Measurements from ENCODE around the gene WDR93.

Gene WDR93

DNA sequence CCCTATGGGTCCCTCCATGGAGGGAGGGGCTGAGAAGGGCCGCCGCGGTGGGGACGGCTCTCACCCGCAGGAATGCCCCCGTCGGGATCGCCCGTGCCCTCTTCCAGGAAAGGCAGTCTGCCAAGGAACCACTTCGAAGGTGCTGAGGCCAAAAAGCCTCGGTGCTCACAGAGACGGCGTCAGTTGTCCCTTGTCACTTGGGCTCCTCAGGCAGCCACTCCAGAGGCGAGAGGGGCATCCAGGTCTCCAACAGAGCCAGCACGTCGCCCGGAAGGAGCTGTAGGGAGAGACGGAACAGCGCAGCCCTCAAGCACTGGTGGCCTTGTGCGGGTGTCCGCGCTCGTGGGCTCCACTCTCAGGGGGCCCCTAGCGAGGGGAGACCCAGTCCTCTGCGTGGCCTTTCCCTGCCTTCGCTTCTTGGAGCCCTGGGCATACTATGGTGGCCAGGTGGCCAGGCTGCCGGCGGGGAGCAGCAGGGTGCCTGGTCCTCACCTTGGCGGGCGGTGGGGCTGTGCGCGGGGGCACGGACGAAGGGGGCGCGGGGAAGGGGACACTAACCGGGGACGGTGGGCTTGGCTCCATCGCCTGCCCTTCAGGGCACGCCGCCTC is 59.4 kb downstream of the WDR93 start:
- Histone ChIP-seq H3K9me3 (ENCODE audit: control insufficient read depth, insufficient read depth, low read depth, low read length) (no peaks in the 10 kb centered on the region), H3K27ac (ENCODE audit: low read depth, low read length) (no peak overlapping the region), H3K4me3 (ENCODE audit: low read depth, low read length) (peak overlapping the region; percentile 68), H3K27me3 (ENCODE audit: control insufficient read depth, insufficient read depth, low read length) (peaks cover 90% of the 10 kb centered on the region), H3K36me3 (ENCODE audit: control insufficient read depth, insufficient read depth, low read length) (no peaks in the 10 kb centered on the region), H3K9ac (ENCODE audit: low read length) (peak overlapping the region; percentile 87), H3K4me1 (ENCODE audit: control insufficient read depth, insufficient read depth, low read length) (peaks cover 42% of the 10 kb centered on the region)

DNA sequence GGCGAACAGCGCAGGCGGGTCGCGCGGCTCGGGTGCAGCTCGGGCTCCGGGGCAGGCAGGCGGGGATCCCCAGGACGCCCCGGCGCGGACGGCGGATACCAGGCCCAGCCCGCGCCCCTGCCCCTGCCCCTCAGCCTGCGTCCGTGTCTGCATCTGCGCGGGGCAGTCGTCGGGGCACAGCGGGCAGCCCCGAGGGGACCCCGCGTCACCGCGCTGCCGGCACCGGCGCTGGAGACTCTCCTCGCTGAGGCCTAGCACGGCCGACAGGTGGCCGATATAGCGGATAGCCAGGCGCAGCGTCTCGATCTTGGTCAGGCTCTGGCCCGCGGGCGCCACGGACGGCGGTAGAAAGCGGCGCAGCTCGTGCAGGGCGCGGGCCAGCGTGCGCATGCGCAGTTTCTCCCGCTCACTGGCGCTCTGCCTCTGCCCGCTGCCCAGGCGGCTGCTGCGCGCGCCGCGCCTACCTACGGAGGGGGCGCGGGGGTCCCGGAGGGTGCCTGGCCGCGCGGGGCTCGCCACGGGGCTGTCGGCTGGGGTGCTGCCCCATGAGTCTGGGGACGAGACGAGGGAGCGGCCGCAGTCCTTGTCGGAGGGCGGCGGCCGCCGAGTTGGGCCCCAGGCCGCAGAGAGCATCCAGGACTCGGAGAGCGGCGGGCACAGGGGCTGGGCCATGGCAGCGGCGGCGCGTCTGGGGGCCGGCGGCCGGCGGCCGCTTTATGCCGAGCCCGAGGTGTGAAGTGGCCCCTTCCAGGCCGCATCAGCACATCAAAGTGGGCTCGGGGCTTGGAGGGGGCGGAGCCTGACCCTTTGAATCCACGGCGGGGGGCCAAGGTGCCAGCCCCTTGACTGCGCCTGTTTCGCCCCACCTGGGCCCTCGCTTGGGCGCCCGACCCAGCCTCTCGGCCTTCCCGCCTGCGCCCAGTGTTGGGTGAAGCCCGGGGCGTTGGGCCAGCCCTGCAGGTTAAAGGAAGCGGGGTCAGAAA is 60.2 kb downstream of the WDR93 start, which contains the start of gene MESP1:
Gene MESP1, minus strand, starts transcription at position 690 of the 983 bp plus-strand sequence. Its CDS starts 18 bp downstream, at position 672.
- Histone ChIP-seq H3K4me3 (ENCODE audit: low read depth, low read length) (peak within 1 kb of the TSS; percentile 68), H3K9me3 (ENCODE audit: control insufficient read depth, insufficient read depth, low read depth, low read length) (no peaks in the 10 kb centered on the region), H3K27me3 (ENCODE audit: control insufficient read depth, insufficient read depth, low read length) (peaks cover 85% of the 10 kb centered on the region), H3K36me3 (ENCODE audit: control insufficient read depth, insufficient read depth, low read length) (no peaks in the 10 kb centered on the region), H3K9ac (ENCODE audit: low read length) (peak within 1 kb of the TSS; percentile 87), H3K4me1 (ENCODE audit: control insufficient read depth, insufficient read depth, low read length) (peaks cover 42% of the 10 kb centered on the region), H3K27ac (ENCODE audit: low read depth, low read length) (no peak within 1 kb of the TSS; the same call in 1 of the 2 replicates)

DNA sequence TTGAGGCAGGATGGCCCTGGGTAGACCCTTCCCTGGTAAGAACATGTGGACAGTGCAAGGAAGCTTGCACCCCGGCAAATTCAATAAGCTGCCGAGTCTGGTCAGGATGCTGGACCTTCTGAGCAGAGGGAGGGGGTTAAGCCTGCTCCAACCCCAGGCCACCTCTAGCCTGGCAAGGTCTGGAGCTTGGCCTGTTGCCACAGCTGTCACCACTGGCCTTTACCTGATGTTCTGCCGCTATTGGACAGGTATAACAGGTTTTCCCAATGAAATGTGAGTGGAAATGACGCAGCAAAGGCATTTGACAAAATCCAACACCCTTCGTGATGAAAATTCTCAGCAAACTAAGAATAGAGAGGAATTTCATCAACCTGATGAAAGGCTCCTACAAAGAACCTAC is 61.1 kb downstream of the WDR93 start:
- H3K27ac ChIP-seq (ENCODE audit: low read depth, low read length) = no peak overlapping the region
- H3K4me1 ChIP-seq (ENCODE audit: control insufficient read depth, insufficient read depth, low read length) = peaks cover 42% of the 10 kb centered on the region
- H3K9ac ChIP-seq (ENCODE audit: low read length) = no peak overlapping the region
- H3K27me3 ChIP-seq (ENCODE audit: control insufficient read depth, insufficient read depth, low read length) = peaks cover 80% of the 10 kb centered on the region
- H3K36me3 ChIP-seq (ENCODE audit: control insufficient read depth, insufficient read depth, low read length) = no peaks in the 10 kb centered on the region
- no peaks in the 10 kb centered on the region for H3K9me3 ChIP-seq (ENCODE audit: control insufficient read depth, insufficient read depth, low read depth, low read length)
- peak overlapping the region; percentile 68; the same call in 1 of the 2 replicates for H3K4me3 ChIP-seq (ENCODE audit: low read depth, low read length)

DNA sequence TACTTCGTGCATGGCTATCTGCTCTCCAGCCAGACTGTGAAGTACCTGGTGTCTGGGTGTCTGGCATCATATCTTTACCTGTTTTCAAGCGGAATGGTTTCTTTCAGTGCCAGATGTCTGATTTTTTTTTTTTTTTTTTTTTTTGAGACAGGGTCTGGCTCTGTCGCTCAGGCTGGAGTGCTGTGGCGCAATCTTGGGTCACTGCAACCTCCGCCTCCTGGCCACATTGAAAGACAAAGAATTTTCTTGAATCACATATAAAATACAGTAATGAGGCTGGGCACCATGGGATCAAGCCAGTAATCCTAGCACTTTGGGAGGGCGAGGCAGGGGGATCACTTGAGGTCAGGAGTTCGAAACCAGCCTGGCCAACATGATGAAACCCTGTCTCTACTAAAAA is 63.2 kb downstream of the WDR93 start:
- Histone ChIP-seq H3K9ac (ENCODE audit: low read length) (no peak overlapping the region), H3K4me1 (ENCODE audit: control insufficient read depth, insufficient read depth, low read length) (peaks cover 31% of the 10 kb centered on the region), H3K9me3 (ENCODE audit: control insufficient read depth, insufficient read depth, low read depth, low read length) (no peaks in the 10 kb centered on the region), H3K27ac (ENCODE audit: low read depth, low read length) (no peak overlapping the region), H3K27me3 (ENCODE audit: control insufficient read depth, insufficient read depth, low read length) (peaks cover 60% of the 10 kb centered on the region), H3K36me3 (ENCODE audit: control insufficient read depth, insufficient read depth, low read length) (no peaks in the 10 kb centered on the region), H3K4me3 (ENCODE audit: low read depth, low read length) (no peak overlapping the region)

DNA sequence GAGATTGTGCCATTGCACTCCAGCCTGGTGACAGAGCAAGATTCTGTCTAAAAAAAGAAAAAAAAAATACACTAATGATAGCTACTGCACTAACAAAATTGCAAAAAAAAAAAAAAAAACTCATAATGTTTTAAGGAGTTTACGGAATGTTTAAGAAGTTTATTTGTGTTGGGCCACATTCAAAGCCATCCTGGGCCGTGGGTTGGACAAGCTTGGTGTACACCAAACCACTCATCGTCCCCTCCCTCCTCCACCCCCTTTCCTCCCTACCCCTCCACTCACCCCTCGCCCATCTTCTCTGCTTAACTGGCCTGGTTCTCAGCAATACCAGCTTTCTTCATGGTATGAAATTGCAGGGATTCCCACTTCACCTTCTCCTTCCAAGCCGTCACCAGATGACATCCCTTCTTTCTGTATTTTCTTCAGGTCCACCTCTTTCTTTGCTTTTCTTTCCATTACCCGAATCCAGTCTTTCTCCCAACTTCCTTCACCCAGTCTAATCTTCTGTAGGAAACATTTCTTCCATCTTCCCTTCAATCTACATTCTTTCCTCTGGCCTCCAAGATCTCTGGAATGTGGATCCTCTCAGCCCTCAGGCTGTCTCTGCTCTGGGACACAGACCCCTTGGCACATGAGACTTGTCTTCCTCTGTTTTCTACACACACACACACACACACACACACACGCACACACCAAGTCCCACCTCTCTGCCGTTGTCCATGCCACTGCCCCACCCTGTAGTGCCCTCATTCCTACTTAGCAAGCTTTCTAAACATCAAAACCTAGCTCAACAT is 63.9 kb downstream of the WDR93 start:
- Histone ChIP-seq H3K4me3 (ENCODE audit: low read depth, low read length) (no peak overlapping the region), H3K36me3 (ENCODE audit: control insufficient read depth, insufficient read depth, low read length) (no peaks in the 10 kb centered on the region), H3K9me3 (ENCODE audit: control insufficient read depth, insufficient read depth, low read depth, low read length) (no peaks in the 10 kb centered on the region), H3K27ac (ENCODE audit: low read depth, low read length) (no peak overlapping the region), H3K27me3 (ENCODE audit: control insufficient read depth, insufficient read depth, low read length) (peaks cover 59% of the 10 kb centered on the region), H3K9ac (ENCODE audit: low read length) (no peak overlapping the region), H3K4me1 (ENCODE audit: control insufficient read depth, insufficient read depth, low read length) (peaks cover 30% of the 10 kb centered on the region)

DNA sequence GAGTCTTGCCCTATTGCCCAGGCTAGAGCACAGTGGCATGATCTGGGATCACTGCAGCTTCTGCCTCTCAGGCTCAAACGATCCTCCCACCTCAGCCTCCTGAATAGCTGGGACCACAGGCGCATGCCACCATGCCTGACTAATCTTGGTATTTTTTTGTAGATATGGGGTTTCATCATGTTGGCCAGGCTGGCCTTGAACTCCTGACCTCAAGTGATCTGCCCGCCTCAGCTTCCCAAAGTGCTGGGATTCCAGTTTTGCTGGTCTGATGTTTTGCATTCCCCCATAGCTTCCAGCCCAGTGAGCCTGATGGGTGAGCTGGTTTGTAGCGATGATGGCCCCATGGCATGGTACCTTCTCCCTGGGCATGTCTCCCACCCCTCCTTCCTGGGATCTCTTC is 65.1 kb downstream of the WDR93 start:
- no peaks in the 10 kb centered on the region for H3K9me3 ChIP-seq (ENCODE audit: control insufficient read depth, insufficient read depth, low read depth, low read length)
- no peak overlapping the region for H3K9ac ChIP-seq (ENCODE audit: low read length)
- H3K4me1 ChIP-seq (ENCODE audit: control insufficient read depth, insufficient read depth, low read length) = peaks cover 32% of the 10 kb centered on the region
- H3K27me3 ChIP-seq (ENCODE audit: control insufficient read depth, insufficient read depth, low read length) = peaks cover 48% of the 10 kb centered on the region
- no peaks in the 10 kb centered on the region for H3K36me3 ChIP-seq (ENCODE audit: control insufficient read depth, insufficient read depth, low read length)
- no peak overlapping the region for H3K4me3 ChIP-seq (ENCODE audit: low read depth, low read length)
- H3K27ac ChIP-seq (ENCODE audit: low read depth, low read length) = no peak overlapping the region

DNA sequence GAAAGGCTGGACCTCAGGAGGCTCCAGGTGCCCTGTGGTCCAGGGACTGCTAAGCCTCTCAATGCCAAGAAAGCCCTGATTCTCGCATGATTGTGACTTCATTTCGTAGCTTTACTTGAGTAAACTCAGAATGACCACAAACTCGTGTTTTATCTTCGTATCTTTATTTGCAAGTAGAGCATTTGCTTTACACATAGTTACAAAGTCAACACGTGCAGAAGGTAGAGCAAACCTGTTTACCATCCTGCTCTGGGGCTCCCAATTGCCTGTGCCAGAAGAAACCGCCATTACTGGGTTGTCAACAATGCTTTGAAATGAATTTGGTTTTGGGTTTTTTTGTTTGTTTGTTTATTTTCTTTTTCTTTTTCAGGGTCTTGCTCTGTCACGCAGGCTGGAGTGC is 66.3 kb downstream of the WDR93 start:
- no peaks in the 10 kb centered on the region for H3K36me3 ChIP-seq (ENCODE audit: control insufficient read depth, insufficient read depth, low read length)
- peaks cover 37% of the 10 kb centered on the region for H3K27me3 ChIP-seq (ENCODE audit: control insufficient read depth, insufficient read depth, low read length)
- no peak overlapping the region for H3K27ac ChIP-seq (ENCODE audit: low read depth, low read length)
- H3K4me3 ChIP-seq (ENCODE audit: low read depth, low read length) = no peak overlapping the region
- peaks cover 30% of the 10 kb centered on the region; the same call in 1 of the 2 replicates for H3K4me1 ChIP-seq (ENCODE audit: control insufficient read depth, insufficient read depth, low read length)
- H3K9me3 ChIP-seq (ENCODE audit: control insufficient read depth, insufficient read depth, low read depth, low read length) = no peaks in the 10 kb centered on the region
- no peak overlapping the region for H3K9ac ChIP-seq (ENCODE audit: low read length)

DNA sequence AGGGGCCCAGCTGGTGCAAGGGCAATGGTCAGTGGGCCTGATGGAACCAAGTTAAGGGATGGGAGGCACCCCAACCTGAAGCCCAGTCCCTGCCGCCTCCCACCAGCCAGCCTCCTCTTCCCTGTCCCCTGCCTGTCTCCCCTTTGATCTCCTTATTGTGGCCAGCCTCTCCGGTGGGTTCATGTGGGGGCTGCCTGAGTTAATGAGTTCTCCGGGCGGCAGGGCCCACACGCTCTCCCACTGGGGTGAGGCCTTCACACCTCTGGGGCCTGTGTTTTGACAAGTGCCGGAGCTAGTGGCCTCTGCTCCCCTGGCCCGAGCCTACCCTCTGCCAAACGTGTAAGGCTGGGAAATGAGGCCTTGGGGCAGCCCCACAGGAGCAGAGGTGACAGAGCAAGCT is 67.7 kb downstream of the WDR93 start:
- no peak overlapping the region for H3K4me3 ChIP-seq (ENCODE audit: low read depth, low read length)
- no peaks in the 10 kb centered on the region for H3K36me3 ChIP-seq (ENCODE audit: control insufficient read depth, insufficient read depth, low read length)
- H3K9ac ChIP-seq (ENCODE audit: low read length) = no peak overlapping the region
- no peaks in the 10 kb centered on the region for H3K9me3 ChIP-seq (ENCODE audit: control insufficient read depth, insufficient read depth, low read depth, low read length)
- H3K27ac ChIP-seq (ENCODE audit: low read depth, low read length) = no peak overlapping the region
- H3K4me1 ChIP-seq (ENCODE audit: control insufficient read depth, insufficient read depth, low read length) = peaks cover 25% of the 10 kb centered on the region; the same call in 1 of the 2 replicates
- peaks cover 24% of the 10 kb centered on the region for H3K27me3 ChIP-seq (ENCODE audit: control insufficient read depth, insufficient read depth, low read length)

DNA sequence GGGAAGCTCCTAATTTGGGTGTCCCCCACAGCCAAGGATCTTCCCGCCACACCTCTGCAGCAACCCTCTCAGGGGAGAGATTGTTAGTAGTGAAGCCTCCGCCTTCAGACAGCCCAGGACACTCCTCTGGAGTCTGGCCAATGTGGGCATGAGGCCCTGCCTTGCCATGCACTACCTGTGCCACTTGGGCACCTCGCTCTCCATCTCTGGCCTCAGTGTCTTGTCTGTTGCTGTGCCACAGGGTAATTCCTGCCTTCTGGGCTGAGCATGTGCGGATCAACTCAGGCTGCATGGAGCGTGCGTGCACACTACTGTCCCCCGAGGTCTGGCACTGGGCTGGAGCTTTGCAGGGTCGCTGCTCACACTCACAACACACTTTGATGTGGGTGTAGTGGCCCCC is 68.4 kb downstream of the WDR93 start:
- H3K36me3 ChIP-seq (ENCODE audit: control insufficient read depth, insufficient read depth, low read length) = no peaks in the 10 kb centered on the region
- no peak overlapping the region for H3K9ac ChIP-seq (ENCODE audit: low read length)
- no peak overlapping the region for H3K27ac ChIP-seq (ENCODE audit: low read depth, low read length)
- peaks cover 20% of the 10 kb centered on the region; the same call in 1 of the 2 replicates for H3K27me3 ChIP-seq (ENCODE audit: control insufficient read depth, insufficient read depth, low read length)
- H3K4me1 ChIP-seq (ENCODE audit: control insufficient read depth, insufficient read depth, low read length) = peaks cover 25% of the 10 kb centered on the region; the same call in 1 of the 2 replicates
- H3K9me3 ChIP-seq (ENCODE audit: control insufficient read depth, insufficient read depth, low read depth, low read length) = no peaks in the 10 kb centered on the region; the same call in 1 of the 2 replicates
- H3K4me3 ChIP-seq (ENCODE audit: low read depth, low read length) = no peak overlapping the region

DNA sequence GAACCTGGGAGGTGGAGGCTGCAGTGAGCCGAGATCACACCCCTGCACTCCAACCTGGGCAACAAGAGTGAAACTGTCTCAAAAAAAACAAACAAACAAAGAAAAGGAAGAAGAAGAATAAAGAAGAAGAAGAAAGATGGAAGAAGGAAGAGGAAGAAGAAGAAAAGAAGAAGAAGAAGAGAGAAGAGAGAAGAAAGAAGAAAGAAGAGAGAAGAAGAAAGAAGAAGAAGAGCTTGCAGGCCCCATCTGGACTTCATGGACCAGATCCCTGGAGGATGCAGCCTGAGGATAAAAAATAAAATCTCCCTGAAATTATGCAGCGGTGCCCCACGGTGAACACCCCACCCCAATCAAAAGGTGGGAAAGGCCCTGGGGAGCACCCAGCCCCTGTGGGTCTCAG is 69.2 kb downstream of the WDR93 start:
- H3K36me3 ChIP-seq (ENCODE audit: control insufficient read depth, insufficient read depth, low read length) = no peaks in the 10 kb centered on the region
- no peak overlapping the region for H3K9ac ChIP-seq (ENCODE audit: low read length)
- H3K9me3 ChIP-seq (ENCODE audit: control insufficient read depth, insufficient read depth, low read depth, low read length) = no peaks in the 10 kb centered on the region; the same call in 1 of the 2 replicates
- H3K4me1 ChIP-seq (ENCODE audit: control insufficient read depth, insufficient read depth, low read length) = peaks cover 23% of the 10 kb centered on the region; the same call in 1 of the 2 replicates
- H3K27me3 ChIP-seq (ENCODE audit: control insufficient read depth, insufficient read depth, low read length) = peaks cover 16% of the 10 kb centered on the region; the same call in 1 of the 2 replicates
- H3K4me3 ChIP-seq (ENCODE audit: low read depth, low read length) = no peak overlapping the region
- no peak overlapping the region for H3K27ac ChIP-seq (ENCODE audit: low read depth, low read length)

Data from HUES6 (cell line).